K562 (cell line): ENCODE results near the gene FBXO4. TPM values are rescaled to one million over a fixed set of nuclear protein-coding genes. Genes with fewer than 3 reads are reported as not detected.

Source experiments
- ATAC-seq: fragments of 200-7000 bp; cut with Tn5 transposase; 3 replicates; pipeline ENCODE4 v1.9.1; 2020; ENCODE audit warnings: moderate library complexity
- BruUV-seq: library from RNA; stranded (reverse); fragments of 400-500 nt; replicated peaks from 2 replicates; lab custom pipeline; 2021; lab: Mats Ljungman, UMichigan
- CTCF ChIA-PET: fragments of 300-600 bp; formaldehyde crosslinking; extraction: SDS; loops from one replicate; lab custom pipeline; 2021; ENCODE audit warnings: low intra/inter-chr PET ratio; lab: Yijun Ruan, JAX
- POLR2A ChIA-PET: fragments of 300-600, 350-650 bp; sonication (Branson Sonifier 250); formaldehyde crosslinking; extraction: SDS; loops from one replicate; lab custom pipeline; 2021; ENCODE audit warnings: antibody characterized with exemption, inconsistent platforms; lab: Yijun Ruan, JAX
- DNase-seq, 4 experiments: peaks; one replicate each; pipeline versions ENCODE4 v3.0.0 to v3.0.0-alpha.2; 2011 to 2018; ENCODE audit warnings: low spot score in 3 of 4, mixed read lengths in 3 of 4; ENCODE audit errors: extremely low read depth in 1 of 4
- FAIRE-seq: peaks from 2 replicates; lab custom pipeline; 2011; peaks lifted over from hg19 to GRCh38; lab: Jason Lieb, UNC
- H2AFZ ChIP-seq: 2 replicates; pipeline ENCODE4 v1.6.0; 2011; ENCODE audit warnings: low read depth, low read length, control low read depth, inconsistent platforms
- H3K27ac ChIP-seq: fragments of 200-600 bp; 3 replicates; pipeline ENCODE4 v1.8.0; 2011; ENCODE audit warnings: low read depth, mild to moderate bottlenecking, control low read depth, inconsistent platforms, low read length, moderate library complexity, mixed read lengths; ENCODE audit errors: extremely low read depth
- H3K27me3 ChIP-seq, 2 experiments: fragments of 300-600 bp in 1 of 2; 2 replicates in 1 of 2; 3 replicates in 1 of 2; pipeline versions ENCODE4 v1.6.0 to v1.8.0; 2011; ENCODE audit warnings: inconsistent platforms in 2 of 2, low read length in 2 of 2, mild to moderate bottlenecking in 1 of 2, mixed read lengths in 1 of 2, moderate library complexity in 1 of 2; ENCODE audit not compliant: control insufficient read depth in 2 of 2, insufficient read depth in 2 of 2
- H3K36me3 ChIP-seq: fragments of 300-600 bp; 3 replicates; pipeline ENCODE4 v1.8.0; 2011; ENCODE audit warnings: mild to moderate bottlenecking, low read length, inconsistent platforms; ENCODE audit not compliant: control insufficient read depth, insufficient read depth
- H3K4me1 ChIP-seq, 2 experiments: fragments of 200-600 bp in 1 of 2; replicated peaks in 1 of 2; 2 replicates in 1 of 2; 3 replicates in 1 of 2; pipeline versions ENCODE4 v1.5.1 to v1.8.0; 2011; ENCODE audit warnings: inconsistent platforms in 2 of 2, low read length in 2 of 2, mild to moderate bottlenecking in 1 of 2, mixed read lengths in 1 of 2, moderate library complexity in 1 of 2; ENCODE audit not compliant: control insufficient read depth in 2 of 2, insufficient read depth in 2 of 2
- H3K4me2 ChIP-seq: 2 replicates; pipeline ENCODE4 v1.6.1; 2011; ENCODE audit warnings: low read length, control low read depth, inconsistent platforms, mixed read lengths; ENCODE audit not compliant: insufficient read depth
- H3K4me3 ChIP-seq: fragments of 200-600 bp; sonication (generic), shearing (Covaris generic); 2 replicates; pipeline ENCODE4 v1.5.1; 2016; ENCODE audit warnings: control low read depth, inconsistent platforms
- H3K79me2 ChIP-seq: fragments of 200-600 bp; 3 replicates; pipeline ENCODE4 v1.8.0; 2011; ENCODE audit warnings: low read length, inconsistent platforms; ENCODE audit not compliant: control insufficient read depth, insufficient read depth
- H3K9ac ChIP-seq, 2 experiments: 2 replicates each; pipeline versions ENCODE4 v1.6.0 to v1.6.1; 2011; ENCODE audit warnings: low read depth in 2 of 2, low read length in 2 of 2, control low read depth in 1 of 2, inconsistent platforms in 1 of 2, mild to moderate bottlenecking in 1 of 2, mixed read lengths in 1 of 2; ENCODE audit not compliant: insufficient read depth in 1 of 2
- H3K9me1 ChIP-seq: one replicate; pipeline ENCODE4 v1.6.0; 2011; ENCODE audit warnings: inconsistent platforms, mild to moderate bottlenecking, low read length, moderate library complexity; ENCODE audit not compliant: control insufficient read depth, insufficient read depth
- H3K9me3 ChIP-seq: replicated peaks from 2 replicates; pipeline ENCODE4 v1.5.1; 2011; ENCODE audit warnings: low read depth, low read length, inconsistent platforms; ENCODE audit not compliant: control insufficient read depth, insufficient read depth
- H4K20me1 ChIP-seq: replicated peaks from 2 replicates; pipeline ENCODE4 v1.6.1; 2011; ENCODE audit warnings: low read length, inconsistent platforms, mixed read lengths; ENCODE audit not compliant: control insufficient read depth, insufficient read depth
- ATF4 ChIP-seq: fragments of 450-650 bp; formaldehyde crosslinking; IDR thresholded peaks from 2 replicates; pipeline ENCODE4 v1.4.0; 2022; ENCODE audit warnings: mild to moderate bottlenecking, moderate library complexity
- ILF3 ChIP-seq: fragments of 450-650 bp; IDR thresholded peaks from 2 replicates; pipeline ENCODE4 v1.6.1; 2018; ENCODE audit warnings: antibody characterized with exemption, mild to moderate bottlenecking, moderate library complexity, borderline replicate concordance
- ILK ChIP-seq: fragments of 450-650 bp; IDR thresholded peaks from 2 replicates; pipeline ENCODE4 v1.6.1; 2016; ENCODE audit warnings: missing genetic modification characterization, low read depth, mild to moderate bottlenecking, missing compliant biosample characterization, moderate library complexity, borderline replicate concordance
- MLLT1 ChIP-seq, 2 experiments: fragments of 450-650 bp; IDR thresholded peaks; 2 replicates each; pipeline ENCODE4 v1.6.1; 2016
- NFIC ChIP-seq: fragments of 450-650 bp; IDR thresholded peaks from 2 replicates; pipeline ENCODE4 v1.6.1; 2017; ENCODE audit warnings: mild to moderate bottlenecking, inconsistent platforms
- SREBF1 ChIP-seq: fragments of 150-350 bp; IDR thresholded peaks from 2 replicates; pipeline ENCODE4 v1.6.1; 2014; ENCODE audit warnings: antibody characterized with exemption, low read depth, low read length, borderline replicate concordance
- ZNF511 ChIP-seq: sonication (generic); formaldehyde crosslinking; IDR thresholded peaks from 2 replicates; pipeline ENCODE4 v1.8.0; 2022; ENCODE audit warnings: mild to moderate bottlenecking, missing genetic modification reagents
- ZZZ3 ChIP-seq: fragments of 450-650 bp; IDR thresholded peaks from 2 replicates; pipeline ENCODE4 v1.6.1; 2016; ENCODE audit warnings: antibody characterized with exemption, mild to moderate bottlenecking, moderate library complexity
- WGBS: fragments of 100-300 bp; shearing (Covaris generic); methylation state at CpG from one replicate; pipeline ENCODE4 v1.1.6; 2016; ENCODE audit warnings: low coverage, mixed read lengths; ENCODE audit not compliant: insufficient coverage; ENCODE audit errors: missing lambda C conversion rate; 5-methylcytosine and 5-hydroxymethylcytosine counted together
- in situ Hi-C: fragments of 300-500 bp; cut with MboI; formaldehyde crosslinking; loops from 4 replicates; pipeline ENCODE4 v1.15.0; 2018; ENCODE audit warnings: inconsistent platforms, mixed read lengths
- intact Hi-C: fragments of 100-400 bp; cut with micrococcal nuclease; formaldehyde crosslinking; loops from 2 replicates; pipeline ENCODE4 v1.14.2; 2022
- polyA plus RNA-seq, 8 experiments: library from polyadenylated mRNA; depleted of rRNA in 4 of 8; stranded (reverse) in 5 of 8; unstranded in 3 of 8; fragments of >200 nt; fragmentation: Nextera tagmentation in 2 of 8; fragmentation: Illumina TruSeq in 1 of 8; extraction: Ambion mirVana in 2 of 8; extraction: Trizol in 1 of 8; gene quantifications; 2 replicates each; pipeline versions ENCODE4 v1.2.1 to v1.2.3, GENCODE V29; 2011 to 2014; ENCODE audit warnings: inconsistent platforms in 1 of 8, missing spikeins in 1 of 8
- total RNA-seq, 7 experiments: library from RNA; depleted of rRNA in 6 of 7; stranded (reverse); fragments of >200 nt in 6 of 7; fragmentation: Illumina TruSeq in 2 of 7; extraction: Trizol in 2 of 7; gene quantifications; 2 replicates each; pipeline versions ENCODE4 v1.2.1 to v1.2.3, GENCODE V29; 2011 to 2021; ENCODE audit warnings: low replicate concordance in 1 of 7

FBXO4 gene
- total and polyA plus RNA-seq, 9 of the 15 experiments (the other 6 are each of a cell fraction or from before 2014, with no cell fraction given), result 5.9 to 33.4 (median 19.6) TPM

- Histone ChIP-seq H3K4me2 (no peak overlapping the region), H3K4me1 (peaks cover 4 to 15% of the 10 kb centered on the region in 2 experiments; a peak in 3 of 5 replicates), H3K79me2 (no peaks in the 10 kb centered on the region), H3K4me3 (no peak overlapping the region), H3K27me3 (no peaks in the 10 kb centered on the region), H2AFZ (0 out of 2 replicates have a peak overlapping the region, but pooled peaks have one; percentile 18), H4K20me1 (no peaks in the 10 kb centered on the region), H3K9me3 (no peaks in the 10 kb centered on the region), H3K9ac (no peak overlapping the region), H3K36me3 (no peaks in the 10 kb centered on the region), H3K9me1 (no peaks in the 10 kb centered on the region), H3K27ac (no peak overlapping the region)
- CTCF ChIA-PET, result no interaction called here
- no peak for DNase-seq
- TF ChIP-seq ZZZ3, result no peak
- TF ChIP-seq ILF3, result no peak
- no peak for TF ChIP-seq ZNF511 (CRISPR knock-in tag)
- no peak for TF ChIP-seq SREBF1
- TF ChIP-seq ATF4 (CRISPR knock-in tag), result no peak
- TF ChIP-seq NFIC, result no peak
- no peak for TF ChIP-seq ILK (tag)
- TF ChIP-seq MLLT1 (IDR thresholded peaks at IDR 0.05), result 0 out of 4 replicates have a peak, but pooled peaks of 1 of the 2 experiments have one; percentile 26
- ATAC-seq, result no peak
- 24% methylated on average over 3 of the region's 3 CpGs for WGBS
- in situ Hi-C loops, result no loop called here
- peak; percentile 19 for FAIRE-seq
- POLR2A ChIA-PET, result interaction anchor here (1.0 to 1.5 kb wide), 2 partner anchors 8 to 11 kb away, joined by 3 read pairs; partner anchors contain the start of gene OXCT1
- intact Hi-C loops, result no loop called here
- no TSS peak for BruUV-seq
These were observed 46.2 kb upstream of the FBXO4 start for GRCh38 chr5:41878643-41879478.
